GM12878 (cell line): ENCODE data around the gene PRDX1. TPM values are rescaled to one million over a fixed set of nuclear protein-coding genes. Genes with fewer than 3 reads are reported as not detected.

Experiments
- BHLHE40 ChIP-seq, 2 experiments: fragments of 450-650 bp in 1 of 2; IDR thresholded peaks; 2 replicates each; pipeline ENCODE4 v1.6.1; 2011 to 2017; ENCODE audit warnings: low read depth in 2 of 2, borderline replicate concordance in 1 of 2, improper control_type of control experiment in 1 of 2, low read length in 1 of 2, mild to moderate bottlenecking in 1 of 2
- BMI1 ChIP-seq: fragments of 450-650 bp; IDR thresholded peaks from 2 replicates; pipeline ENCODE4 v1.6.1; 2016; ENCODE audit warnings: mild to moderate bottlenecking, moderate library complexity, borderline replicate concordance
- CBFB ChIP-seq: IDR thresholded peaks from 2 replicates; pipeline ENCODE4 v1.6.1; 2016; ENCODE audit warnings: antibody characterized with exemption, low read depth
- DPF2 ChIP-seq: fragments of 450-650 bp; IDR thresholded peaks from 2 replicates; pipeline ENCODE4 v1.6.1; 2017; ENCODE audit warnings: mild to moderate bottlenecking
- EGR1 ChIP-seq, 2 experiments: IDR thresholded peaks; 1 replicate in 1 of 2; 2 replicates in 1 of 2; pipeline ENCODE4 v1.6.1; 2011 to 2012; ENCODE audit warnings: low read depth in 2 of 2, low read length in 2 of 2, borderline replicate concordance in 1 of 2, mild to moderate bottlenecking in 1 of 2, moderate library complexity in 1 of 2
- HDGF ChIP-seq: fragments of 450-650 bp; IDR thresholded peaks from 2 replicates; pipeline ENCODE4 v1.6.1; 2016; ENCODE audit warnings: antibody characterized with exemption
- IKZF2 ChIP-seq, 2 experiments: fragments of 450-650 bp; IDR thresholded peaks; 2 replicates each; pipeline ENCODE4 v1.6.1; 2017; ENCODE audit warnings: mild to moderate bottlenecking in 2 of 2, moderate library complexity in 2 of 2
- JUNB ChIP-seq: IDR thresholded peaks from 2 replicates; pipeline ENCODE4 v1.6.1; 2016; ENCODE audit warnings: antibody characterized with exemption, mild to moderate bottlenecking
- MTA2 ChIP-seq: fragments of 450-650 bp; IDR thresholded peaks from 2 replicates; pipeline ENCODE4 v1.6.1; 2016; ENCODE audit warnings: low read depth, mild to moderate bottlenecking, moderate library complexity
- RUNX3 ChIP-seq: IDR thresholded peaks from 2 replicates; pipeline ENCODE4 v1.6.1; 2012; ENCODE audit warnings: low read length, inconsistent platforms
- polyA plus RNA-seq, 11 experiments: library from polyadenylated mRNA; depleted of rRNA in 4 of 11; unstranded in 6 of 11; stranded (reverse) in 5 of 11; fragments of >200 nt; fragmentation: Nextera tagmentation in 4 of 11; fragmentation: Illumina TruSeq in 1 of 11; extraction: Ambion mirVana in 4 of 11; extraction: Trizol in 1 of 11; gene quantifications; 1 replicate in 1 of 11; 2 replicates in 10 of 11; pipeline versions ENCODE4 v1.2.1 to v1.2.3, GENCODE V29; 2011 to 2016; ENCODE audit warnings: inconsistent platforms in 2 of 11, missing spikeins in 2 of 11, low read depth in 1 of 11
- total RNA-seq, 4 experiments: library from RNA; depleted of rRNA in 3 of 4; stranded (reverse); fragments of >200 nt in 3 of 4; fragmentation: Illumina TruSeq in 1 of 4; extraction: Trizol in 1 of 4; gene quantifications; 2 replicates each; pipeline versions ENCODE4 v1.2.1 to v1.2.3, GENCODE V29; 2013 to 2021
- TF ChIP-seq, protein P1 (sequence below): fragments of 450-650 bp; IDR thresholded peaks from 2 replicates; pipeline ENCODE4 v1.6.1; 2017; ENCODE audit warnings: mild to moderate bottlenecking, low read depth, inconsistent platforms; ENCODE audit not compliant: poor library complexity, severe bottlenecking
- TF ChIP-seq, protein P2 (sequence below): fragments of 450-650 bp; IDR thresholded peaks from 2 replicates; pipeline ENCODE4 v1.6.1; 2017; ENCODE audit warnings: low read depth, mild to moderate bottlenecking, moderate library complexity
- TF ChIP-seq, protein P3 (sequence below): IDR thresholded peaks from 2 replicates; pipeline ENCODE4 v1.6.1; 2011; ENCODE audit warnings: borderline replicate concordance, low read depth, mild to moderate bottlenecking, moderate library complexity, low read length; ENCODE audit not compliant: insufficient read depth, poor library complexity, severe bottlenecking

The PRDX1 gene
- total and polyA plus RNA-seq, 10 of the 15 experiments (the other 5 are each of a cell fraction or from before 2014, with no cell fraction given), result 659 to 1,775 (median 811) TPM

DNA sequence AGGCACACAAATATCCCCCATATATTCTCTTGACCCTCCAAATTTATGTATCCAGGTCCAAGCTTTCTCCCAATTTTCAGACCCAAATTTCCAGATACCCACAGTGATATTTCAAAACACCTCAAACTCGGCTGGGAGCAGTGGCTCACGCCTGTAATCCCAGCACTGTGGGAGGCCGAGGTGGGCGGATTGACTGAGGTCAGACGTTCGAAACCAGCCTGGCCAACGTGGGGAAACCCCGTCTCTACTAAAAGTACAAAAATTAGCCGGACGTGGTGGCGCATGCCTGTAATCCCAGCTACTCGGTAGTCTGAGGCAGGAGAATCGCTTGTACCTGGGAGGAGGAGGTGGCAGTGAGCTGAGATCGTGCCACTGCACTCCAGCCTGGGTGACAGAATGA lies 32.3 kb downstream of the PRDX1 start (continued):
- TF ChIP-seq MTA2 (peak; percentile 56; the same call in 1 of the 2 replicates), BMI1 (0 out of 2 replicates have a peak, but pooled peaks have one; percentile 9), EGR1 (IDR thresholded peaks at IDR 0.05; ENCODE audit: borderline replicate concordance in 1 of 2, low read depth in 2 of 2, low read length in 2 of 2) (peak in 1 of 2 experiments; percentile 80; a peak in 2 of 3 replicates), RUNX3 (peak; percentile 79), JUNB (peak; percentile 17; the same call in 1 of the 2 replicates), HDGF (0 out of 2 replicates have a peak, but pooled peaks have one; percentile 17), CBFB (0 out of 2 replicates have a peak, but pooled peaks have one; percentile 54), DPF2 (peak; percentile 79; the same call in 1 of the 2 replicates), BHLHE40 (IDR thresholded peaks at IDR 0.05; ENCODE audit: borderline replicate concordance in 1 of 2, low read depth in 2 of 2, low read length in 1 of 2) (peak in 1 of 2 experiments; percentile 67; a peak in 2 of 4 replicates), IKZF2 (IDR thresholded peaks at IDR 0.05) (peak; percentile 86)
- TF ChIP-seq, protein P1, sequence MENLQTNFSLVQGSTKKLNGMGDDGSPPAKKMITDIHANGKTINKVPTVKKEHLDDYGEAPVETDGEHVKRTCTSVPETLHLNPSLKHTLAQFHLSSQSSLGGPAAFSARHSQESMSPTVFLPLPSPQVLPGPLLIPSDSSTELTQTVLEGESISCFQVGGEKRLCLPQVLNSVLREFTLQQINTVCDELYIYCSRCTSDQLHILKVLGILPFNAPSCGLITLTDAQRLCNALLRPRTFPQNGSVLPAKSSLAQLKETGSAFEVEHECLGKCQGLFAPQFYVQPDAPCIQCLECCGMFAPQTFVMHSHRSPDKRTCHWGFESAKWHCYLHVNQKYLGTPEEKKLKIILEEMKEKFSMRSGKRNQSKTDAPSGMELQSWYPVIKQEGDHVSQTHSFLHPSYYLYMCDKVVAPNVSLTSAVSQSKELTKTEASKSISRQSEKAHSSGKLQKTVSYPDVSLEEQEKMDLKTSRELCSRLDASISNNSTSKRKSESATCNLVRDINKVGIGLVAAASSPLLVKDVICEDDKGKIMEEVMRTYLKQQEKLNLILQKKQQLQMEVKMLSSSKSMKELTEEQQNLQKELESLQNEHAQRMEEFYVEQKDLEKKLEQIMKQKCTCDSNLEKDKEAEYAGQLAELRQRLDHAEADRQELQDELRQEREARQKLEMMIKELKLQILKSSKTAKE, result peak; percentile 70
- TF ChIP-seq, protein P2, sequence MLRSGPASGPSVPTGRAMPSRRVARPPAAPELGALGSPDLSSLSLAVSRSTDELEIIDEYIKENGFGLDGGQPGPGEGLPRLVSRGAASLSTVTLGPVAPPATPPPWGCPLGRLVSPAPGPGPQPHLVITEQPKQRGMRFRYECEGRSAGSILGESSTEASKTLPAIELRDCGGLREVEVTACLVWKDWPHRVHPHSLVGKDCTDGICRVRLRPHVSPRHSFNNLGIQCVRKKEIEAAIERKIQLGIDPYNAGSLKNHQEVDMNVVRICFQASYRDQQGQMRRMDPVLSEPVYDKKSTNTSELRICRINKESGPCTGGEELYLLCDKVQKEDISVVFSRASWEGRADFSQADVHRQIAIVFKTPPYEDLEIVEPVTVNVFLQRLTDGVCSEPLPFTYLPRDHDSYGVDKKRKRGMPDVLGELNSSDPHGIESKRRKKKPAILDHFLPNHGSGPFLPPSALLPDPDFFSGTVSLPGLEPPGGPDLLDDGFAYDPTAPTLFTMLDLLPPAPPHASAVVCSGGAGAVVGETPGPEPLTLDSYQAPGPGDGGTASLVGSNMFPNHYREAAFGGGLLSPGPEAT, result peak; percentile 59; the same call in 1 of the 2 replicates
- TF ChIP-seq, protein P3, sequence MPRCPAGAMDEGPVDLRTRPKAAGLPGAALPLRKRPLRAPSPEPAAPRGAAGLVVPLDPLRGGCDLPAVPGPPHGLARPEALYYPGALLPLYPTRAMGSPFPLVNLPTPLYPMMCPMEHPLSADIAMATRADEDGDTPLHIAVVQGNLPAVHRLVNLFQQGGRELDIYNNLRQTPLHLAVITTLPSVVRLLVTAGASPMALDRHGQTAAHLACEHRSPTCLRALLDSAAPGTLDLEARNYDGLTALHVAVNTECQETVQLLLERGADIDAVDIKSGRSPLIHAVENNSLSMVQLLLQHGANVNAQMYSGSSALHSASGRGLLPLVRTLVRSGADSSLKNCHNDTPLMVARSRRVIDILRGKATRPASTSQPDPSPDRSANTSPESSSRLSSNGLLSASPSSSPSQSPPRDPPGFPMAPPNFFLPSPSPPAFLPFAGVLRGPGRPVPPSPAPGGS, result peak; percentile 68
